SU-DHL-6 (cell line): ENCODE measurements around the gene SIGLEC1.

ENCODE experiments used
- H2AFZ ChIP-seq: fragments of 200-600 bp; sonication (generic); 2 replicates; pipeline ENCODE4 v1.6.1; 2014; ENCODE audit warnings: low read depth, mild to moderate bottlenecking, moderate library complexity, mixed read lengths, antibody characterized with exemption, low read length; ENCODE audit not compliant: severe bottlenecking
- H3F3A ChIP-seq: fragments of 200-600 bp; shearing (Covaris generic); 2 replicates; pipeline ENCODE4 v1.6.0; 2016; ENCODE audit warnings: antibody characterized with exemption, mild to moderate bottlenecking; ENCODE audit not compliant: insufficient read depth
- H3K27ac ChIP-seq: fragments of 200-600 bp; sonication (generic); 2 replicates; pipeline ENCODE4 v1.5.1; 2016; ENCODE audit warnings: low read depth, mild to moderate bottlenecking, low read length, moderate library complexity, mixed read lengths
- H3K27me3 ChIP-seq: fragments of 200-600 bp; sonication (generic), shearing (Covaris generic); 2 replicates; pipeline ENCODE4 v1.6.0; 2014; ENCODE audit warnings: mild to moderate bottlenecking, low read length
- H3K36me3 ChIP-seq: fragments of 200-600 bp; sonication (generic); 2 replicates; pipeline ENCODE4 v1.6.1; 2014; ENCODE audit warnings: mild to moderate bottlenecking, low read length, mixed read lengths
- H3K4me2 ChIP-seq: fragments of 300-600, 200-600 bp; shearing (Covaris generic), sonication (generic); 2 replicates; pipeline ENCODE4 v1.6.0; 2014; ENCODE audit warnings: low read length, low read depth, mild to moderate bottlenecking; ENCODE audit not compliant: poor library complexity, severe bottlenecking
- H3K4me3 ChIP-seq: fragments of 200-600 bp; sonication (generic); 2 replicates; pipeline ENCODE4 v1.5.1; 2014; ENCODE audit warnings: antibody characterized with exemption, low read length, mild to moderate bottlenecking, mixed read lengths; ENCODE audit not compliant: insufficient read depth, poor library complexity, severe bottlenecking
- H3K79me2 ChIP-seq: fragments of 200-600 bp; sonication (generic); 2 replicates; pipeline ENCODE4 v1.6.1; 2014; ENCODE audit warnings: mild to moderate bottlenecking, low read length, moderate library complexity; ENCODE audit not compliant: insufficient read depth
- H3K9ac ChIP-seq: fragments of 200-600 bp; sonication (generic); 2 replicates; pipeline ENCODE4 v1.7.0; 2014; ENCODE audit warnings: mild to moderate bottlenecking, low read length
- H3K9me2 ChIP-seq: fragments of 200-600 bp; sonication (generic); replicated peaks from 2 replicates; pipeline ENCODE4 v1.6.1; 2014; ENCODE audit warnings: low read length; ENCODE audit not compliant: insufficient read depth
- H3K9me3 ChIP-seq: fragments of 200-600 bp; sonication (generic); 2 replicates; pipeline ENCODE4 v1.6.1; 2014; ENCODE audit warnings: low read length, mixed read lengths; ENCODE audit not compliant: insufficient read depth
- H4K20me1 ChIP-seq: fragments of 200-600 bp; sonication (generic); 2 replicates; pipeline ENCODE4 v1.6.1; 2014; ENCODE audit warnings: low read depth, mild to moderate bottlenecking, antibody characterized with exemption, low read length, moderate library complexity, mixed read lengths
- EZH2phosphoT487 ChIP-seq: fragments of 200-600 bp; sonication (generic), shearing (Covaris generic); conservative IDR thresholded peaks from 2 replicates; pipeline ENCODE4 v1.6.1; 2018; ENCODE audit warnings: mild to moderate bottlenecking, antibody characterized with exemption, low read length, moderate library complexity, mixed read lengths
- TF ChIP-seq, protein P1 (sequence below): fragments of 200-600 bp; sonication (generic); IDR thresholded peaks from one replicate; pipeline ENCODE4 v1.5.1; 2017; ENCODE audit warnings: antibody characterized with exemption, mild to moderate bottlenecking, low read length, moderate library complexity; ENCODE audit not compliant: insufficient read depth, poor library complexity, severe bottlenecking

Gene SIGLEC1

DNA sequence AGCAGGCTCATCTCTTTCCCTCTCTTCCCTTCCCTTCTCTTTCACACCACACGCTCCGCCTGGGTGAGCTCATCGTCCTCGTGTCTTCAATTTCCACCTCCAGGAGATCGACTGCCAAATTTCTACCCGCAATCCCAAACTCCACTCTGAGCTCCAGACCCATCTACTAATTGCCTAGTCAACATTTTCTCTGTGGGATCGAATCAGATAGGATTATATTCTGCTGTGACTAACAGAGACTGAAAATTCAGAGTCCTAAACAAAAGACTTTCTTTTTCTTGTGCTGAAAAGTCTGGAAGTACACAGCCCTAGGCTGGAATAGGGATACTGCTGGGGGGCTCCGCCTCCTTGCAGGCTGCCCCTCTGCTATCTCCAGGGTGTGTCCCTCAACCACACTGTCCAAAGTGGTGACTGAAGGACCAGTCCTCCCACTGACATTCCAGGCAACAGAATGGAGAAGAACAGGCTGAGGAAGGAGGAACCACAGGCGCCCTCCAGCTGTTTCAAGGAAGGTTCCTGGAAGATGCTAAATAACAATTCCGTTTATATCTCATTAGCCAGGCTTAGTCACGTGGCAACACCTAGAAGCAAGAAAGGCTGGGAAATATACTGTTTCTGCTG lies 15.1 kb upstream of the SIGLEC1 start:
- no peaks in the 10 kb centered on the region for H4K20me1 ChIP-seq
- no peaks in the 10 kb centered on the region for H3K27me3 ChIP-seq
- no peak overlapping the region for H2AFZ ChIP-seq
- H3K9ac ChIP-seq = no peak overlapping the region
- H3K79me2 ChIP-seq = no peaks in the 10 kb centered on the region
- TF ChIP-seq, protein P1, sequence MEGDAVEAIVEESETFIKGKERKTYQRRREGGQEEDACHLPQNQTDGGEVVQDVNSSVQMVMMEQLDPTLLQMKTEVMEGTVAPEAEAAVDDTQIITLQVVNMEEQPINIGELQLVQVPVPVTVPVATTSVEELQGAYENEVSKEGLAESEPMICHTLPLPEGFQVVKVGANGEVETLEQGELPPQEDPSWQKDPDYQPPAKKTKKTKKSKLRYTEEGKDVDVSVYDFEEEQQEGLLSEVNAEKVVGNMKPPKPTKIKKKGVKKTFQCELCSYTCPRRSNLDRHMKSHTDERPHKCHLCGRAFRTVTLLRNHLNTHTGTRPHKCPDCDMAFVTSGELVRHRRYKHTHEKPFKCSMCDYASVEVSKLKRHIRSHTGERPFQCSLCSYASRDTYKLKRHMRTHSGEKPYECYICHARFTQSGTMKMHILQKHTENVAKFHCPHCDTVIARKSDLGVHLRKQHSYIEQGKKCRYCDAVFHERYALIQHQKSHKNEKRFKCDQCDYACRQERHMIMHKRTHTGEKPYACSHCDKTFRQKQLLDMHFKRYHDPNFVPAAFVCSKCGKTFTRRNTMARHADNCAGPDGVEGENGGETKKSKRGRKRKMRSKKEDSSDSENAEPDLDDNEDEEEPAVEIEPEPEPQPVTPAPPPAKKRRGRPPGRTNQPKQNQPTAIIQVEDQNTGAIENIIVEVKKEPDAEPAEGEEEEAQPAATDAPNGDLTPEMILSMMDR = no peak
- TF ChIP-seq EZH2phosphoT487 = no peak
- no peaks in the 10 kb centered on the region for H3K9me2 ChIP-seq
- no peak overlapping the region for H3K4me2 ChIP-seq
- no peaks in the 10 kb centered on the region for H3K36me3 ChIP-seq
- no peak overlapping the region for H3K27ac ChIP-seq
- H3K9me3 ChIP-seq = no peaks in the 10 kb centered on the region
- H3F3A ChIP-seq = no peaks in the 10 kb centered on the region
- no peak overlapping the region for H3K4me3 ChIP-seq

GRCh38 chr20:3724356-3724755 lies 12.0 kb upstream of the SIGLEC1 start:
- Histone ChIP-seq H4K20me1 (no peaks in the 10 kb centered on the region), H3K4me2 (no peak overlapping the region), H3K9me3 (no peaks in the 10 kb centered on the region), H3K27ac (no peak overlapping the region), H3K9me2 (no peaks in the 10 kb centered on the region), H3K36me3 (no peaks in the 10 kb centered on the region), H3K79me2 (no peaks in the 10 kb centered on the region), H3K9ac (no peak overlapping the region), H3K27me3 (no peaks in the 10 kb centered on the region), H2AFZ (no peak overlapping the region), H3K4me3 (no peak overlapping the region), H3F3A (no peaks in the 10 kb centered on the region)
- TF ChIP-seq, protein P1 = no peak
- TF ChIP-seq EZH2phosphoT487 = no peak

DNA sequence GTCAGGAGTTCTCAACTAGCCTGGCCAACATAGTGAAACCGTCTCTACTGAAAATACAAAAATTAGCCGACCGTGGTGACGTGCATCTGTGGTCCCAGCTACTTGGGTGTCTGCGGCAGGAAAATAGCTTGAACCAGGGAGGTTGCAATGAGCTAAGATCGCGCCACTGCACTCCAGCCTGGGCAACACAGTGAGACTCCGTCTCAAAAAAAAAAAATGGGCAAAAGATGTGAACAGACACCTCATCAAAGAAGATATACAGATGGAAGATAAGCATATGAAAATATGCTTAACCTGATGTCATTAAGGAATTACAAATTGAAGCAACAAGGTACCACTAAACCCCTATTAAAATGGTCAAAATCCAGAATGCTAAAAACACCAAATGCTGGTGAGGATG lies 10.9 kb upstream of the SIGLEC1 start:
- no peak overlapping the region for H3K4me3 ChIP-seq
- H3K9me2 ChIP-seq = no peaks in the 10 kb centered on the region
- H2AFZ ChIP-seq = no peak overlapping the region
- H3K4me2 ChIP-seq = no peak overlapping the region
- no peaks in the 10 kb centered on the region for H4K20me1 ChIP-seq
- no peaks in the 10 kb centered on the region for H3K9me3 ChIP-seq
- H3K27me3 ChIP-seq = no peaks in the 10 kb centered on the region
- no peak overlapping the region for H3K27ac ChIP-seq
- H3K79me2 ChIP-seq = no peaks in the 10 kb centered on the region
- H3K36me3 ChIP-seq = no peaks in the 10 kb centered on the region
- TF ChIP-seq EZH2phosphoT487 = no peak
- TF ChIP-seq, protein P1 = no peak
- no peaks in the 10 kb centered on the region for H3F3A ChIP-seq
- no peak overlapping the region for H3K9ac ChIP-seq
